H1 (cell line): ENCODE measurements around the gene ENDOV. TPM values are rescaled to one million over a fixed set of nuclear protein-coding genes. Genes with fewer than 3 reads are reported as not detected.

ENCODE experiments used
- CTCF ChIA-PET: fragments of 300-600 bp; sonication (Branson Sonifier 250); formaldehyde crosslinking; loops from one replicate; lab custom pipeline; 2021; ENCODE audit not compliant: partially characterized antibody; lab: Charles Lee
- POLR2A ChIA-PET: fragments of 300-600 bp; sonication (Branson Sonifier 250); formaldehyde crosslinking; loops from one replicate; lab custom pipeline; 2021; ENCODE audit warnings: inconsistent platforms; ENCODE audit not compliant: partially characterized antibody; lab: Charles Lee
- DNase-seq, 2 experiments: peaks; one replicate each; pipeline versions ENCODE4 v3.0.0 to v3.0.0-alpha.2; 2010 to 2022; ENCODE audit warnings: low spot score in 2 of 2, low read depth in 1 of 2, mixed read lengths in 1 of 2
- FAIRE-seq: peaks from 2 replicates; lab custom pipeline; 2011; peaks lifted over from hg19 to GRCh38; lab: Jason Lieb, UNC
- H2AFZ ChIP-seq: 2 replicates; pipeline ENCODE4 v1.8.1; 2012; ENCODE audit warnings: low read length, inconsistent platforms
- H2AK5ac ChIP-seq: 2 replicates; pipeline ENCODE4 v1.6.1; 2013; ENCODE audit warnings: low read depth, low read length
- H2BK120ac ChIP-seq: replicated peaks from 2 replicates; pipeline ENCODE3; 2013; ENCODE audit warnings: low read depth, low read length, inconsistent platforms
- H2BK12ac ChIP-seq: 2 replicates; pipeline ENCODE4 v1.6.1; 2013; ENCODE audit warnings: low read depth, low read length
- H2BK15ac ChIP-seq: 2 replicates; pipeline ENCODE4 v1.6.1; 2013; ENCODE audit warnings: low read length
- H2BK20ac ChIP-seq: 2 replicates; pipeline ENCODE4 v1.6.1; 2013; ENCODE audit warnings: low read length
- H2BK5ac ChIP-seq: 2 replicates; pipeline ENCODE4 v1.6.1; 2013; ENCODE audit warnings: low read depth, low read length
- H3K14ac ChIP-seq: 2 replicates; pipeline ENCODE4 v1.6.1; 2013; ENCODE audit warnings: inconsistent platforms; ENCODE audit not compliant: insufficient read length
- H3K18ac ChIP-seq: 2 replicates; pipeline ENCODE4 v1.6.1; 2013; ENCODE audit warnings: low read length; ENCODE audit errors: extremely low read depth
- H3K23ac ChIP-seq: 2 replicates; pipeline ENCODE4 v1.6.1; 2013; ENCODE audit warnings: inconsistent platforms; ENCODE audit not compliant: insufficient read length
- H3K23me2 ChIP-seq: 2 replicates; pipeline ENCODE4 v1.6.1; 2013; ENCODE audit warnings: low read depth, low read length
- H3K27ac ChIP-seq: 2 replicates; pipeline ENCODE4 v1.6.1; 2011; ENCODE audit warnings: low read depth, low read length, inconsistent platforms
- H3K27me3 ChIP-seq, 4 experiments: replicated peaks in 1 of 4; 1 replicate in 1 of 4; 2 replicates in 3 of 4; pipeline versions ENCODE4 v1.6.1 to v1.8.1; 2011 to 2013; ENCODE audit warnings: low read length in 3 of 4, mild to moderate bottlenecking in 3 of 4, inconsistent platforms in 2 of 4, mixed read lengths in 2 of 4, moderate library complexity in 1 of 4; ENCODE audit not compliant: control insufficient read depth in 3 of 4, insufficient read depth in 3 of 4; ENCODE audit errors: extremely low read depth in 1 of 4
- H3K36me3 ChIP-seq, 4 experiments: 2 replicates each; pipeline versions ENCODE4 v1.6.1 to v1.8.1; 2011 to 2013; ENCODE audit warnings: mild to moderate bottlenecking in 4 of 4, low read length in 3 of 4, moderate library complexity in 2 of 4, control low read depth in 1 of 4, inconsistent platforms in 1 of 4; ENCODE audit not compliant: insufficient read depth in 4 of 4, control insufficient read depth in 2 of 4
- H3K4ac ChIP-seq: replicated peaks from 2 replicates; pipeline ENCODE3; 2013; ENCODE audit warnings: low read length, low read depth, mixed read lengths, inconsistent platforms; ENCODE audit not compliant: insufficient read length
- H3K4me1 ChIP-seq, 4 experiments: replicated peaks in 1 of 4; 1 replicate in 1 of 4; 2 replicates in 3 of 4; pipeline versions ENCODE4 v1.6.1 to v1.8.1; 2011 to 2013; ENCODE audit warnings: low read length in 3 of 4, inconsistent platforms in 2 of 4, mixed read lengths in 1 of 4; ENCODE audit not compliant: insufficient read depth in 4 of 4, control insufficient read depth in 3 of 4
- H3K4me2 ChIP-seq, 2 experiments: 2 replicates each; pipeline versions ENCODE4 v1.6.1 to v1.8.1; 2011 to 2013; ENCODE audit warnings: low read depth in 2 of 2, low read length in 2 of 2, control low read depth in 1 of 2, inconsistent platforms in 1 of 2, mild to moderate bottlenecking in 1 of 2; ENCODE audit not compliant: insufficient read depth in 1 of 2
- H3K4me3 ChIP-seq, 4 experiments: fragments of 200-600, 300-600 bp in 1 of 4; sonication (generic), shearing (Covaris generic), sonication (Bioruptor Twin) in 1 of 4; 2 replicates each; pipeline versions ENCODE4 v1.5.1 to v1.8.1; 2011 to 2016; ENCODE audit warnings: low read length in 4 of 4, low read depth in 3 of 4, control low read depth in 2 of 4, inconsistent platforms in 2 of 4, mild to moderate bottlenecking in 2 of 4, mixed read lengths in 1 of 4, moderate library complexity in 1 of 4; ENCODE audit not compliant: insufficient read depth in 2 of 4; ENCODE audit errors: extremely low read depth in 1 of 4
- H3K56ac ChIP-seq: replicated peaks from 2 replicates; pipeline ENCODE3; 2013; ENCODE audit warnings: low read depth, mild to moderate bottlenecking, mixed read lengths, low read length, inconsistent platforms; ENCODE audit not compliant: insufficient read length
- H3K79me1 ChIP-seq: 2 replicates; pipeline ENCODE4 v1.6.1; 2013; ENCODE audit warnings: low read depth, low read length, control low read depth
- H3K79me2 ChIP-seq, 2 experiments: 2 replicates each; pipeline versions ENCODE4 v1.6.1 to v1.8.1; 2012 to 2013; ENCODE audit warnings: low read length in 2 of 2, mild to moderate bottlenecking in 2 of 2, inconsistent platforms in 1 of 2; ENCODE audit not compliant: insufficient read depth in 2 of 2, control insufficient read depth in 1 of 2
- H3K9ac ChIP-seq, 4 experiments: replicated peaks in 1 of 4; 1 replicate in 1 of 4; 2 replicates in 3 of 4; pipeline versions ENCODE4 v1.6.1 to v1.8.1; 2011 to 2013; ENCODE audit warnings: low read depth in 3 of 4, low read length in 3 of 4, control low read depth in 2 of 4, mild to moderate bottlenecking in 2 of 4, moderate library complexity in 2 of 4, inconsistent platforms in 1 of 4; ENCODE audit errors: extremely low read depth in 1 of 4
- H3K9me3 ChIP-seq, 2 experiments: 2 replicates each; pipeline versions ENCODE4 v1.6.1 to v1.8.1; 2012 to 2013; ENCODE audit warnings: mild to moderate bottlenecking in 2 of 2, moderate library complexity in 2 of 2, control low read depth in 1 of 2, inconsistent platforms in 1 of 2, low read depth in 1 of 2, low read length in 1 of 2, mixed read lengths in 1 of 2; ENCODE audit not compliant: insufficient read depth in 2 of 2
- H4K20me1 ChIP-seq, 2 experiments: replicated peaks in 1 of 2; 2 replicates each; pipeline versions ENCODE3 to v1.8.1; 2011 to 2013; ENCODE audit warnings: inconsistent platforms in 2 of 2, low read length in 2 of 2, mild to moderate bottlenecking in 1 of 2; ENCODE audit not compliant: insufficient read depth in 2 of 2, control insufficient read depth in 1 of 2
- H4K5ac ChIP-seq: 2 replicates; pipeline ENCODE4 v1.6.1; 2013; ENCODE audit warnings: low read length, low read depth, mixed read lengths, inconsistent platforms; ENCODE audit not compliant: insufficient read length
- H4K8ac ChIP-seq: 2 replicates; pipeline ENCODE4 v1.8.0; 2013; ENCODE audit warnings: mild to moderate bottlenecking, moderate library complexity, low read length, inconsistent platforms; ENCODE audit not compliant: insufficient read depth; ENCODE audit errors: extremely low read depth
- H4K91ac ChIP-seq: replicated peaks from 2 replicates; pipeline ENCODE3; 2013; ENCODE audit warnings: low read length, mixed read lengths, inconsistent platforms; ENCODE audit not compliant: insufficient read length
- EZH2 ChIP-seq: fragments of 200-600 bp; sonication (generic); IDR thresholded peaks from 2 replicates; pipeline ENCODE4 v1.7.1; 2012; ENCODE audit warnings: low read depth, mild to moderate bottlenecking, moderate library complexity, low read length, inconsistent platforms; ENCODE audit not compliant: severe bottlenecking
- HDAC2 ChIP-seq, 2 experiments: fragments of 300-600 bp in 1 of 2; sonication (generic) in 1 of 2; IDR thresholded peaks; 2 replicates each; pipeline ENCODE4 v1.6.1; 2011 to 2012; ENCODE audit warnings: low read depth in 2 of 2, low read length in 2 of 2, mild to moderate bottlenecking in 2 of 2, moderate library complexity in 2 of 2, borderline replicate concordance in 1 of 2, inconsistent platforms in 1 of 2
- JUND ChIP-seq: IDR thresholded peaks from 2 replicates; pipeline ENCODE4 v1.6.1; 2011; ENCODE audit warnings: mild to moderate bottlenecking, improper control_type of control experiment, low read length
- POLR2AphosphoS5 ChIP-seq: IDR thresholded peaks from 2 replicates; pipeline ENCODE4 v1.6.1; 2011; ENCODE audit warnings: low read depth, low read length
- RNF2 ChIP-seq: fragments of 200-900, 300-1000 bp; sonication (generic); IDR thresholded peaks from 2 replicates; pipeline ENCODE4 v1.7.1; 2016; ENCODE audit warnings: borderline replicate concordance, low read depth, mild to moderate bottlenecking, antibody characterized with exemption, low read length; ENCODE audit not compliant: poor library complexity, severe bottlenecking; ENCODE audit errors: missing control alignments
- SAP30 ChIP-seq: fragments of 300-600 bp; sonication (generic); IDR thresholded peaks from 2 replicates; pipeline ENCODE4 v1.7.1; 2012; ENCODE audit warnings: low read length, moderate library complexity, mild to moderate bottlenecking, inconsistent platforms; ENCODE audit not compliant: insufficient read depth, insufficient replicate concordance
- SIRT6 ChIP-seq: IDR thresholded peaks from one replicate; pipeline ENCODE4 v1.7.1; 2012; ENCODE audit warnings: low read length, inconsistent platforms
- WGBS, 2 experiments: shearing (Covaris generic) in 1 of 2; methylation state at CpG; one replicate each; pipeline versions ENCODE4 v1.1.6 to v1.1.7; 2013 to 2015; ENCODE audit warnings: low lambda C conversion rate in 2 of 2, mixed read lengths in 2 of 2, inconsistent platforms in 1 of 2, low coverage in 1 of 2, missing lambda C conversion rate in 1 of 2; ENCODE audit not compliant: insufficient replicate concordance in 2 of 2, insufficient coverage in 1 of 2, insufficient read length in 1 of 2; ENCODE audit errors: extremely low coverage in 1 of 2, missing lambda C conversion rate in 1 of 2; 5-methylcytosine and 5-hydroxymethylcytosine counted together
- polyA plus RNA-seq, 7 experiments: library from polyadenylated mRNA; depleted of rRNA in 3 of 7; stranded (reverse) in 5 of 7; unstranded in 2 of 7; fragments of >200 nt in 5 of 7; fragments of 200-250 nt in 2 of 7; gene quantifications; 1 replicate in 5 of 7; 2 replicates in 1 of 7; 4 replicates in 1 of 7; pipeline versions ENCODE4 v1.2.1 to v1.2.3, GENCODE V29; 2011 to 2013; ENCODE audit warnings: missing spikeins in 2 of 7, mixed read lengths in 2 of 7
- total RNA-seq: library from RNA; stranded (reverse); fragmentation: NEBNext Ultra II Directional; extraction: Animal tissue kit (Norgen Biotek cat#: 25700); gene quantifications from 2 replicates; pipeline ENCODE4 v1.2.1, GENCODE V29; 2021

The ENDOV gene
- total and polyA plus RNA-seq, 2 of the 8 experiments (the other 6 are each of a cell fraction or from before 2014, with no cell fraction given): 10.6 to 13.3 TPM

GRCh38 chr17:80433916-80434666, 19.1 kb downstream of the ENDOV start:
- H3K9me3 ChIP-seq: no peaks in the 10 kb centered on the region
- H3K79me2 ChIP-seq: no peaks in the 10 kb centered on the region
- no peak overlapping the region for H3K4ac ChIP-seq
- no peak overlapping the region for H4K5ac ChIP-seq
- H2BK20ac ChIP-seq: no peak overlapping the region
- H3K36me3 ChIP-seq: no peaks in the 10 kb centered on the region
- no peak overlapping the region for H2AK5ac ChIP-seq
- CTCF ChIA-PET: interaction anchor here (1.1 to 1.5 kb wide), 2 partner anchors 9 to 126 kb away, joined by 4 read pairs; no protein-coding TSS in a partner anchor
- H3K23ac ChIP-seq: no peak overlapping the region
- peaks cover 0 to 2% (median 0%) of the 10 kb centered on the region in 4 experiments; a peak in 2 of 7 replicates for H3K27me3 ChIP-seq
- H4K20me1 ChIP-seq: peaks cover 0 to 2% of the 10 kb centered on the region in 2 experiments
- 85% methylated on average over 12 of the region's 12 CpGs; no CpG with 5 or more reads in 1 of the 2 experiments for WGBS, 2 experiments
- no peak overlapping the region for H3K18ac ChIP-seq
- H3K14ac ChIP-seq: no peak overlapping the region
- no peak overlapping the region for H3K4me3 ChIP-seq
- no peak overlapping the region for H2BK12ac ChIP-seq
- no peaks in the 10 kb centered on the region for H3K4me1 ChIP-seq
- TF ChIP-seq JUND (no peak), SIRT6 (no peak), EZH2 (no peak), RNF2 (no peak), SAP30 (no peak), HDAC2 (IDR thresholded peaks at IDR 0.05; ENCODE audit: borderline replicate concordance in 1 of 2, low read depth in 2 of 2, low read length in 2 of 2) (no peak), POLR2AphosphoS5 (no peak)
- POLR2A ChIA-PET: interaction anchor here (1.2 kb wide), 1 partner anchor 14 kb away, joined by 3 read pairs; no protein-coding TSS in a partner anchor
- H2AFZ ChIP-seq: no peak overlapping the region
- no peak for DNase-seq
- H3K56ac ChIP-seq: no peak overlapping the region
- H3K27ac ChIP-seq: no peak overlapping the region
- H3K79me1 ChIP-seq: no peaks in the 10 kb centered on the region
- no peak overlapping the region for H4K8ac ChIP-seq
- no peak for FAIRE-seq
- H4K91ac ChIP-seq: no peak overlapping the region
- no peak overlapping the region for H3K9ac ChIP-seq
- no peak overlapping the region for H2BK5ac ChIP-seq
- H2BK15ac ChIP-seq: no peak overlapping the region
- no peaks in the 10 kb centered on the region for H3K23me2 ChIP-seq
- no peak overlapping the region for H3K4me2 ChIP-seq
- H2BK120ac ChIP-seq: no peak overlapping the region
